Retina (tissue), 1 donor: ENCODE data around the gene VAV2.
"Not testable (repeated sequence)": the region's sequence is repeated elsewhere in the genome, so short reads cannot be mapped to it uniquely, and the experiment has no call there.

ENCODE experiments used
- DNase-seq: peaks from one replicate; pipeline ENCODE4 v3.0.0-alpha.2; 2016

Gene VAV2

GRCh38 chr9:133763272-133764183 is 228.6 kb downstream of the VAV2 start:
- no peak for DNase-seq

- DNase-seq: no peak
Observed at GRCh38 chr9:133762488-133763271, 229.4 kb downstream of the VAV2 start.

- no peak for DNase-seq
Observed at GRCh38 chr9:133761641-133762248, 230.4 kb downstream of the VAV2 start.

- no peak for DNase-seq
Observed at GRCh38 chr9:133760713-133761290, 231.3 kb downstream of the VAV2 start.

- no peak for DNase-seq
Observed at GRCh38 chr9:133759946-133760345, 232.2 kb downstream of the VAV2 start.

- DNase-seq: no peak
Observed at GRCh38 chr9:133759146-133759900, 232.8 kb downstream of the VAV2 start.

GRCh38 chr9:133758228-133758627 is 233.9 kb downstream of the VAV2 start:
- no peak for DNase-seq

DNA sequence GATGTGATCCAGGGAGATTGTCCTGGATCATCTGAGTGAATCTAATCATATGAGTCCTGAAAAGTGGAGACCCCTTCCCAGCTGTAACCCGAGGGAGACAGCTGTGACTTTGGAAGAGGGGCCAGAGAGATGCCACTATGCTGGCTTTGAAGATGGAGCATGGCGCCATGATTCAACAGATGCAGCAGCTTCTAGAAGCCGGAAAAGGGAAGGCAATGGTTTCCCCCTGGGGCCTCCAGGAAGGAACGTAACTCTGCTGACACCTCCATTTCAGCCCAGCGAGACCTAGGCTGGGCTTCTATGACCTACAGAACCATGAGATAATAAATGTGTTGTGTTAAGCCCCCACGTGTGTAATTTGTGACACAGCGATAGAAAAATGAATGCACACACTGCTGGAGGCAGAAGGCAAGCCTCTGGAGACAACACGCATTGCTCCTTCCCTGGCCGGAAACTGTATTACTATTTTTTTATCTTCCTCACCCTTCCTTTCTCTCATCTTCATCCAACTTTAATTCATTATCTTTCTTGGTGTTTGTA is 237.4 kb downstream of the VAV2 start:
- no peak for DNase-seq

DNA sequence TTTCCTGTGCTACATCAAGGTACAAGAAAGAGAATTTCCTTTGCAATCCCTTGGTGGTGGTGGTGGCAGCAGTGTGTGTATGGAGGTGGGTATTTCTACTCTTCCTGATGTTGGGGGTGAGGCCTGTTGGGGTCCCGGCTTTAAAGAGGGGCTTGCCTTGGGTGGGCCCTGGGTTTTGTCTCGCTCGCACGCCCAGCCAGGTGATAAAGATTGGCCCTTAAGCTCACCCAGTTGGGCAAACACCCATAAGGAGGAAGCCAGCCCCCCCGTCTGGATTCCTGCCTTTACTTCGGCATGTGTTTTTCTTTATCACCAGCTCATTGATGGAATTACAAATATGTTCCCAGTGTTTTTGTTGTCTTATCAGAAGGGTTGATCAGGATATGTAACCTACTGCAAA is 237.9 kb downstream of the VAV2 start:
- no peak for DNase-seq

GRCh38 chr9:133752739-133753446 is 239.2 kb downstream of the VAV2 start:
- no peak for DNase-seq

GRCh38 chr9:133750982-133751649 is 241.0 kb downstream of the VAV2 start:
- DNase-seq: peak; percentile 15

- DNase-seq: no peak
Observed at GRCh38 chr9:133747309-133747708, 244.8 kb downstream of the VAV2 start.

DNA sequence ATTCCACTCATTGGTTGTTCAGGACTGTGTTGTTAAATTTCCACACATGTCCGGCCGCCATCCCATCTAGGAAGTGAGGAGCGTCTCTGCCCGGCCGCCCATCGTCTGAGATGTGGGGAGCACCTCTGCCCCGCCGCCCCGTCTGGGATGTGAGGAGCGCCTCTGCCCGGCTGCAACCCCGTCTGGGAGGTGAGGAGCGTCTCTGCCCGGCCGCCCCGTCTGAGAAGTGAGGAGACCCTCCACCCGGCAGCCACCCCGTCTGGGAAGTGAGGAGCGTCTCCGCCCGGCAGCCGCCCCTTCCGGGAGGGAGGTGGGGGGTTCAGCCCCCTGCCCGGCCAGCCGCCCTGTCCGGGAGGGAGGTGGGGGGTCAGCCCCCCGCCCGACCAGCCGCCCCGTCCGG is 247.6 kb downstream of the VAV2 start:
- not testable (repeated sequence) for DNase-seq

GRCh38 chr9:133742849-133743444 is 249.2 kb downstream of the VAV2 start:
- DNase-seq: peak; percentile 85

- no peak for DNase-seq
Observed at GRCh38 chr9:133742251-133742650, 249.9 kb downstream of the VAV2 start.

- DNase-seq: no peak
Observed at GRCh38 chr9:133741716-133742115, 250.4 kb downstream of the VAV2 start.

DNA sequence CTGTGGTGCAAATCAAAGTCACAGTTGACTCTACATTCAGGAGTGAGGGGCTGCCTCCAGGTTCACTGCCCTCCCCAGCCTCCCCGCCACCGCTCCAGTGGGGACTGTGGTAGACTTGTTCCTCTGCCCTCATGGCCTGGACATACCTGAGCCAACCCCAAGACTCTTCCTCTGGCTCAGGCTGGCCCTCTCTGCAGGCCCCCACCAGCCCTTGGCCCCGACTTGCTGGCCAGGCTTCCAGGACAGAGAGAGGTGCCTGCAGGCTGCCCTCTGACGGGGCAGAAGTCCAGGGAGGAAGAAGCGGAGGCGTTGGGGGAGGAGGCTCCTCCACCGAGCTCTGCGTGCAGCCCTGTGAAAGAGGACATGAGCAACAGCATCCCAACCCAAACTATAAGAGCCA is 251.2 kb downstream of the VAV2 start:
- DNase-seq: no peak

DNA sequence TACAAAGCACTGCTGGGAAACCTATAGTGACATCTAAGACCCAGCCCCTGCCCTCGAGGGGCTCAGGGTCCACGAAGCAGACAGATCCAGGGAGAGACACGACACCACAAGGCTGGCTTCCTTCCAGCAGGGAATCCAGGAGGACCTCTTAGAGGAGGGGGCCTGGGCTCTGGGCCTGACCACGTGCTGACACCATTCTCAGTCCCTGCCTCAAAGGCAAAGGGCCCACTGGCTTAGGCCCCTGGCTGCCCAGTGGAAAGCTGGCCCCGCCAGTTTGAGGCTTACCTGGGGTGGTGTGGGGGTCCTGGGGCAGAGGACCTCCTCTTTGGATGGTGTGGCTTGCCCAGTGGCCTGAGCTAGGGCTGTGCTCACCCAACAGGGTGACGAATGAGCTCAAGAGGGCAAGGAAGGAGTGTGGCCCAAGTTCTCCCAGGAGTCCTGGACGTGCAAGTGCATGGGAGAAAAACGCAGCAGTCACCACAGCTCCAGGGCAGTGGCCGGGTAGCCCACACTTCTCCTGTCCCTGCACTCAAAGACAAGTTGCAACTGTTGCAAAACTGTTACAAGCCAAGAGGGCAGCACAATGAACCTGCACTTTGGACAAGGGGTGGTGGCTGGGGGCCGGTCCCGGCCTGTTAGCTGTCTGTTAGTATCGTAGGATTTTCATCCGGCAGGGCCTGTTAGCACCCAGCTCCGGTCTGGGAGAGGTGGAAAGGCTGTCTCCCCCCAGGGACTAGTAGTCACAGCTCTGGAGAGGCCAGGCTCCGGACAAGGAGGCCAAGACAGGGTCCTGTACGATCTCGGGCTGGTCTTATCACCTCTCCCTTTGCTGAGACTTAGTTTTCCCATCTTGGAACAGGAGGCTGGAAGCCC is 252.5 kb downstream of the VAV2 start:
- no peak for DNase-seq

- no peak for DNase-seq
Observed at GRCh38 chr9:133738640-133739225, 253.4 kb downstream of the VAV2 start.
